Heart right ventricle (tissue), 16 donors: Measurements from ENCODE around the gene P4HTM. TPM values are rescaled to one million over a fixed set of nuclear protein-coding genes. Genes with fewer than 3 reads are reported as not detected.

Source experiments
- ATAC-seq, 8 donors: fragments of 200-7000 bp; cut with Tn5 transposase; one replicate each; pipeline ENCODE4 v1.9.1; 2020; ENCODE audit warnings: mild to moderate bottlenecking in 8 of 8, moderate library complexity in 8 of 8, moderate number of reproducible peaks in 1 of 8
- DNase-seq, 2 donors: peaks; one replicate each; pipeline ENCODE4 v3.0.0-alpha.2; 2020
- H3K27ac ChIP-seq, 10 donors: fragments of 200-600 bp; sonication (generic) in 2 of 10; one replicate each; pipeline versions ENCODE4 v1.5.0 to v1.8.0; 2020 to 2022; ENCODE audit warnings: mild to moderate bottlenecking in 3 of 10
- H3K27me3 ChIP-seq, 7 donors: fragments of 200-600 bp; one replicate each; pipeline ENCODE4 v1.8.0; 2021 to 2022; ENCODE audit warnings: mild to moderate bottlenecking in 2 of 7
- H3K36me3 ChIP-seq, 9 donors: fragments of 200-600 bp; sonication (generic) in 1 of 9; one replicate each; pipeline versions ENCODE4 v1.5.0 to v1.8.0; 2020 to 2022; ENCODE audit warnings: mild to moderate bottlenecking in 2 of 9
- H3K4me1 ChIP-seq, 9 donors: fragments of 200-600 bp; sonication (generic) in 1 of 9; one replicate each; pipeline versions ENCODE4 v1.5.0 to v1.8.0; 2020 to 2022; ENCODE audit warnings: mild to moderate bottlenecking in 4 of 9
- H3K4me3 ChIP-seq, 10 donors: fragments of 200-600 bp; sonication (generic) in 2 of 10; one replicate each; pipeline versions ENCODE4 v1.5.0 to v1.8.0; 2020 to 2022; ENCODE audit warnings: mild to moderate bottlenecking in 7 of 10, moderate library complexity in 2 of 10
- H3K9me3 ChIP-seq, 11 donors: fragments of 200-600 bp in 10 of 11; sonication (generic) in 2 of 11; one replicate each; pipeline versions ENCODE4 v1.5.0 to v1.8.0; 2013 to 2022; ENCODE audit warnings: mild to moderate bottlenecking in 2 of 11, control low read depth in 1 of 11, moderate library complexity in 1 of 11
- WGBS, 2 donors: extraction: QIAGEN DNeasy Blood & Tissue Kit; methylation state at CpG; one replicate each; pipeline ENCODE4 v1.1.7; 2013; ENCODE audit warnings: inconsistent platforms in 1 of 2; 5-methylcytosine and 5-hydroxymethylcytosine counted together
- intact Hi-C, 10 donors: fragments of 100-400 bp; cut with DNase I; formaldehyde crosslinking; loops; one replicate each; pipeline versions ENCODE4 v1.11.1 to v1.14.2; 2022
- polyA plus RNA-seq, 2 donors: library from polyadenylated mRNA; stranded (reverse); fragments of 200-250 nt; gene quantifications; one replicate each; pipeline ENCODE4 v1.2.3, GENCODE V29; 2013
- total RNA-seq, 10 donors: library from RNA; stranded (reverse); fragmentation: NEBNext Ultra II Directional in 3 of 10; extraction: Animal tissue kit (Norgen Biotek cat#: 25700) in 3 of 10; gene quantifications; one replicate each; pipeline versions ENCODE4 v1.2.1 to v1.2.4, GENCODE V29; 2021 to 2023
- TF ChIP-seq, protein P1 (sequence below), 9 donors: fragments of 200-600 bp; sonication (generic) in 2 of 9; IDR thresholded peaks; one replicate each; pipeline versions ENCODE4 v1.5.0 to v1.8.0; 2021 to 2022; ENCODE audit warnings: antibody characterized with exemption in 9 of 9, mild to moderate bottlenecking in 5 of 9, moderate library complexity in 1 of 9
- donor health status: Arrhythmogenic right ventricular cardiomyopathy.
- donor health status: ischemic (EF 13 %, LVEDD 7.1; RV severe dilation, severe dysfunction).
- donor health status: healthy with polysubstance abuse.
- donor health status: DM: no; HTN: yes; CAD: no.
- donor health status: DM: no; HTN: no; CAD: no.
- donor health status: ischemic (EF 25% LVEDD 6.9; RV normal size, moderate dysfunction).
- donor health status: ischemic (EF 25% LVEDD 5.7; RV mildly dilated, moderate dysfunction).
- donor health status: healthy.
- donor health status: DM: yes; HTN: yes; CAD: no.
- donor health status: Ischemic cardiomyopathy.
- donor health status: ischemic (EF 35%, LVEDD 5.7; RV mildly dilated, moderate dysfunction).
- donor health status: nonischemic (EF 11% LVEDD 7.7; RV severe dilation, severe dysfunction).
- donor health status: DM: yes; HTN: yes; CAD: no.
- donor health status: PGD.
- donor health status: ischemic (EF 29% LVEDD 5.4; RV normal size, mild dysfunction).
- donor health status: nonischemic (EF 23%, LVEDD 6.1; RV moderate dilation, normal function).

The P4HTM gene
- total and polyA plus RNA-seq, 12 donors = 23.8 to 41.7 (median 30.5) TPM

DNA sequence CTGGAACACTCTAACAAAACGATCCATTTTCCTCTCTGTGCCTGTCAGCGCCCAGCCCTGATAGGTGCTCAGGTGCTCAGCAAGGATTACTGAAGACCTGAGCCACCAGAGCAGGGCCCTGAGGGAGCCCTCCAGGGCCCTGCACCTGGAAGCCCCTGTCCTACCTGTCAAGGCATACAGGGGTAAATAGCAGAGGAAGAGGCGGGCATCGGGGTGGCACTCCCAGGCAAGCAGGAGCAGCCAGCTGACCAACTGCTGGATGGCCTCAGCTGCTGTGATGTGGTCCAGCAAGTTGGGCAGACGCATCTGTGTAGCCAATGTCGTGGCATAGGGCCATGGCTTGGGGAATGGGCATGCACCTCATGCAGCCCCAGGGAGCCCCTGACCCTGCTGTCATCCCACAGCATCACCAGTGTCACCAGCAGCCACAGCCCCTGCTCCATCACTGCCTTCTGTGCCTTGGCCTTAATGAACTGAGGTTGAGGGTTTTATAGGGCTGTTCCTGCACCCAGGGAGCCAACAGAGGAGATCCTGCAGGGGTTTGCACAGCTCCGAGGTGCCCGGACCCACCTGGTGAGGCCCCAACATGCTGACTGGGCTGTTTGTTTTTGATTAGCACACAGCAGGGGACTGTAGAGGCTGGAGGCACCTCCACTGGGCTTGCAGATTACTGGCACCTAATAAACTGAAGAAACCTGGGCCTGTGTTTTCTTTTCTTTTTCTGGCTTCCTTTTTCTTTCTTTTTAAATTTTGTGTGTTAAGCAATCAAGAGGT, 9.2 kb downstream of the P4HTM start:
- ATAC-seq = no peak
- Histone ChIP-seq H3K4me1 (no peaks in the 10 kb centered on the region), H3K4me3 (no peak overlapping the region), H3K27ac (no peak overlapping the region), H3K36me3 (peaks cover 0 to 42% (median 0%) of the 10 kb centered on the region in 9 donors), H3K27me3 (no peaks in the 10 kb centered on the region), H3K9me3 (no peaks in the 10 kb centered on the region)
- TF ChIP-seq, protein P1, sequence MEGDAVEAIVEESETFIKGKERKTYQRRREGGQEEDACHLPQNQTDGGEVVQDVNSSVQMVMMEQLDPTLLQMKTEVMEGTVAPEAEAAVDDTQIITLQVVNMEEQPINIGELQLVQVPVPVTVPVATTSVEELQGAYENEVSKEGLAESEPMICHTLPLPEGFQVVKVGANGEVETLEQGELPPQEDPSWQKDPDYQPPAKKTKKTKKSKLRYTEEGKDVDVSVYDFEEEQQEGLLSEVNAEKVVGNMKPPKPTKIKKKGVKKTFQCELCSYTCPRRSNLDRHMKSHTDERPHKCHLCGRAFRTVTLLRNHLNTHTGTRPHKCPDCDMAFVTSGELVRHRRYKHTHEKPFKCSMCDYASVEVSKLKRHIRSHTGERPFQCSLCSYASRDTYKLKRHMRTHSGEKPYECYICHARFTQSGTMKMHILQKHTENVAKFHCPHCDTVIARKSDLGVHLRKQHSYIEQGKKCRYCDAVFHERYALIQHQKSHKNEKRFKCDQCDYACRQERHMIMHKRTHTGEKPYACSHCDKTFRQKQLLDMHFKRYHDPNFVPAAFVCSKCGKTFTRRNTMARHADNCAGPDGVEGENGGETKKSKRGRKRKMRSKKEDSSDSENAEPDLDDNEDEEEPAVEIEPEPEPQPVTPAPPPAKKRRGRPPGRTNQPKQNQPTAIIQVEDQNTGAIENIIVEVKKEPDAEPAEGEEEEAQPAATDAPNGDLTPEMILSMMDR (IDR thresholded peaks at IDR 0.05) = no peak
- 86% methylated on average over 8 of the region's 8 CpGs for WGBS, 2 donors
- no peak for DNase-seq
- intact Hi-C loops = loop anchor here in 1 of 10 donors (10.0 kb wide), 1 partner anchor 96 kb away; the partner anchor contains the start of gene QRICH1

DNA sequence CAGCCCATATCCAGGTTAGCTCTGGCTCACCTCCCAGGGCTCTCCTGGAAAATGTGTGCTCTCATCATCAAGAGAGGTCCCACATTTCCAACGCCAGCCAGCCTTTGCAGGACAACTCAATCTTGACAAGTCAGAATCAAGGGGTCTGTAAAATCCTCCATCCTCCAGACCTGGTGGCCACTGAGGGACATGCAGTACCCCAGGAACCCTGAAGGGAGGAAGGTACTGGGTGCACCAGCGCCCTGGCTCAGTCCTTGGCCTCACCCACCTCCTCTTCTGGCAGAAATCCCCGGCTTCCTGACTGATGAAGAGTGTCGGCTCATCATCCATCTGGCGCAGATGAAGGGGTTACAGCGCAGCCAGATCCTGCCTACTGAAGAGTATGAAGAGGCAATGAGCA, 11.1 kb downstream of the P4HTM start:
- H3K27ac ChIP-seq = no peak overlapping the region
- H3K27me3 ChIP-seq = no peaks in the 10 kb centered on the region
- DNase-seq = no peak
- peaks cover 0 to 40% (median 0%) of the 10 kb centered on the region in 9 donors for H3K36me3 ChIP-seq
- intact Hi-C loops = no loop called here
- WGBS, 2 donors = 88 to 89% methylated on average over 6 of the region's 6 CpGs
- TF ChIP-seq, protein P1 (IDR thresholded peaks at IDR 0.05) = no peak
- H3K9me3 ChIP-seq = no peaks in the 10 kb centered on the region
- ATAC-seq = no peak
- H3K4me1 ChIP-seq = peaks cover 0 to 4% (median 2%) of the 10 kb centered on the region in 9 donors
- H3K4me3 ChIP-seq = no peak overlapping the region

DNA sequence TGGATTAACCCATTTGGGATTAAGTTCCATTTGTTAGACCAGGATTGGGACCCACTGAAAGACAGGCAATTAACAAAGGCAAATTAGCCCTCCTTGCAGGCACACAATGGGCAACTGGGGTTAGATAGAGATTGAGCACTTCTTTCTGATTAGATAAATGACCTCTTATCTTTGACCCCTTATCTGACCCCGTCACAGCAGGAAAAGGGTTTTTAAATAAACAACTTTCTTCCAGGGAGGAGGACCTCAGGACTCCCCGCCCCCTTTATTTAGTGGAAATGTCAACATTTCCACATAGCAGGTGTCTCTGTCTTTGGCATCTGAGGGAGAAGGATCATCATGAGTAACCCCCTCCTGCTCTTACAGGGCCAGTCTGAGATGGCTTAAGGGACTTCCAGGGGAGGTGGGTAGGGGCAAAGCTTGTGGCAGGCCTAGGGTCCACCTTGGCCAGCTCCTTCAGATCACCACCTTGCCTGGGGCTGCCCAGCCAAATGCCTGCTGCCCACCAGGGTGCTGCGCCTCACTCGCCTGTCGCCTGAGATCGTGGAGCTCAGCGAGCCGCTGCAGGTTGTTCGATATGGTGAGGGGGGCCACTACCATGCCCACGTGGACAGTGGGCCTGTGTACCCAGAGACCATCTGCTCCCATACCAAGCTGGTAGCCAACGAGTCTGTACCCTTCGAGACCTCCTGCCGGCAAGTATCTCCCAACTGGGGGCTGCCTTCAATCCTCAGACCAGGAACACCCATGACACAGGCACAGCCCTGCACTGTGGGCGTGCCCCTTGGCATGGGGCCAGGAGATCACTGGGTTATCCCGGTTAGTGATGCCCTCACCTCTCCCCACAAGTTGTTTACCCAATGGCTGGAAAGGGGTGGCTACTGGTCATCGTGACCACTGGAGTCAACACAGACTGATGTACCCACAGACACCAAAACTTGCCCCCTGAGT, 14.6 kb downstream of the P4HTM start:
- Histone ChIP-seq H3K36me3 (peaks cover 0 to 21% (median 0%) of the 10 kb centered on the region in 9 donors), H3K9me3 (no peaks in the 10 kb centered on the region), H3K4me3 (no peak overlapping the region), H3K27ac (no peak overlapping the region), H3K27me3 (no peaks in the 10 kb centered on the region), H3K4me1 (peaks cover 4 to 27% (median 16%) of the 10 kb centered on the region in 9 donors)
- ATAC-seq (no peak), DNase-seq (no peak)
- intact Hi-C loops = no loop called here
- TF ChIP-seq, protein P1 (IDR thresholded peaks at IDR 0.05) = no peak
- 85 to 89% methylated on average over 16 of the region's 16 CpGs for WGBS, 2 donors

DNA sequence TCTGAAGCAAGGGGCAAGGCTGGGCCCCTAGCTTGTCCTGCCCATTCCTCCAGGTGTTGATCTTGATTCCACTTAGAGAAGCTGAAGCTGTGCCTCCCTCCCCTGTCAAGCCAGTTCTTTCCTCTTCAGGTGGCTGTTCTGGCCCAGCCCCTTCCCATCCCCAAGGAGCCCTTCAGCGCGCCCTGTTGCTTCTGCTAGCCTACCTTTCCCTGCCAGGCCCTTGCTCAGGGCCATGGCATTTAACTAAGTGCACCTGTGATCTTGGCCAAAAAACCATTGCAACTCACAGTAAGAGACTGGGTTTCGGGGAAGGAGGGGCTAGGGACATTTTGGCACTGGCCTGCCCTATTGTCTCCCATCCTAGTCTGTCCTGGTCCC, 15.3 kb downstream of the P4HTM start:
- WGBS, 2 donors = 97 to 99% methylated on average over 3 of the region's 3 CpGs
- no peak overlapping the region for H3K4me3 ChIP-seq
- peaks cover 4 to 27% (median 16%) of the 10 kb centered on the region in 9 donors for H3K4me1 ChIP-seq
- peaks cover 0 to 22% (median 0%) of the 10 kb centered on the region in 9 donors for H3K36me3 ChIP-seq
- DNase-seq = no peak
- intact Hi-C loops = no loop called here
- no peaks in the 10 kb centered on the region for H3K9me3 ChIP-seq
- ATAC-seq = no peak
- TF ChIP-seq, protein P1 (IDR thresholded peaks at IDR 0.05) = no peak
- H3K27me3 ChIP-seq = no peaks in the 10 kb centered on the region
- no peak overlapping the region for H3K27ac ChIP-seq
